Measurements from ENCODE around the gene PAPSS2. TPM values are rescaled to one million over a fixed set of nuclear protein-coding genes. Genes with fewer than 3 reads are reported as not detected.
"Not testable (repeated sequence)": the region's sequence is repeated elsewhere in the genome, so short reads cannot be mapped to it uniquely, and the experiment has no call there.

PAPSS2 gene
- total RNA-seq, 1 experiment from 2014 or later, result 22.1 TPM

GRCh38 chr10:87734987-87735827, 75.5 kb downstream of the PAPSS2 start:
- Mint-ChIP-seq H3K36me3 (peaks cover 5% of the 10 kb centered on the region; the same call in 1 of the 2 replicates), H3K9me3 (peaks cover 6% of the 10 kb centered on the region; the same call in 1 of the 2 replicates), H3K27me3 (ENCODE audit: low read depth) (no peaks in the 10 kb centered on the region), H3K4me3 (peak overlapping the region; percentile 53), H3K27ac (peak overlapping the region; percentile 69), H3K4me1 (peaks cover 18% of the 10 kb centered on the region)
- peak; percentile 77 for DNase-seq (ENCODE audit: low spot score)
- peak; percentile 96 for ATAC-seq
- ChIA-PET POLR2A (interaction anchor here (0.5 to 1.2 kb wide), 3 partner anchors 43 to 231 kb away, joined by 3 to 4 read pairs (median 3); partner anchors contain the start of gene MINPP1), CTCF (interaction anchor here (0.8 to 2.3 kb wide), 25 partner anchors 9 to 230 kb away, joined by 3 to 24 read pairs (median 4); partner anchors contain the start of genes MINPP1 and PAPSS2)
- TF ChIP-seq, protein P1, sequence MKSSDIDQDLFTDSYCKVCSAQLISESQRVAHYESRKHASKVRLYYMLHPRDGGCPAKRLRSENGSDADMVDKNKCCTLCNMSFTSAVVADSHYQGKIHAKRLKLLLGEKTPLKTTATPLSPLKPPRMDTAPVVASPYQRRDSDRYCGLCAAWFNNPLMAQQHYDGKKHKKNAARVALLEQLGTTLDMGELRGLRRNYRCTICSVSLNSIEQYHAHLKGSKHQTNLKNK (CRISPR knock-in tag; IDR thresholded peaks at IDR 0.05), result no peak
- TF ChIP-seq, protein P2, sequence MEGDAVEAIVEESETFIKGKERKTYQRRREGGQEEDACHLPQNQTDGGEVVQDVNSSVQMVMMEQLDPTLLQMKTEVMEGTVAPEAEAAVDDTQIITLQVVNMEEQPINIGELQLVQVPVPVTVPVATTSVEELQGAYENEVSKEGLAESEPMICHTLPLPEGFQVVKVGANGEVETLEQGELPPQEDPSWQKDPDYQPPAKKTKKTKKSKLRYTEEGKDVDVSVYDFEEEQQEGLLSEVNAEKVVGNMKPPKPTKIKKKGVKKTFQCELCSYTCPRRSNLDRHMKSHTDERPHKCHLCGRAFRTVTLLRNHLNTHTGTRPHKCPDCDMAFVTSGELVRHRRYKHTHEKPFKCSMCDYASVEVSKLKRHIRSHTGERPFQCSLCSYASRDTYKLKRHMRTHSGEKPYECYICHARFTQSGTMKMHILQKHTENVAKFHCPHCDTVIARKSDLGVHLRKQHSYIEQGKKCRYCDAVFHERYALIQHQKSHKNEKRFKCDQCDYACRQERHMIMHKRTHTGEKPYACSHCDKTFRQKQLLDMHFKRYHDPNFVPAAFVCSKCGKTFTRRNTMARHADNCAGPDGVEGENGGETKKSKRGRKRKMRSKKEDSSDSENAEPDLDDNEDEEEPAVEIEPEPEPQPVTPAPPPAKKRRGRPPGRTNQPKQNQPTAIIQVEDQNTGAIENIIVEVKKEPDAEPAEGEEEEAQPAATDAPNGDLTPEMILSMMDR (IDR thresholded peaks at IDR 0.05), result peak; percentile 82
- TF ChIP-seq, protein P3, sequence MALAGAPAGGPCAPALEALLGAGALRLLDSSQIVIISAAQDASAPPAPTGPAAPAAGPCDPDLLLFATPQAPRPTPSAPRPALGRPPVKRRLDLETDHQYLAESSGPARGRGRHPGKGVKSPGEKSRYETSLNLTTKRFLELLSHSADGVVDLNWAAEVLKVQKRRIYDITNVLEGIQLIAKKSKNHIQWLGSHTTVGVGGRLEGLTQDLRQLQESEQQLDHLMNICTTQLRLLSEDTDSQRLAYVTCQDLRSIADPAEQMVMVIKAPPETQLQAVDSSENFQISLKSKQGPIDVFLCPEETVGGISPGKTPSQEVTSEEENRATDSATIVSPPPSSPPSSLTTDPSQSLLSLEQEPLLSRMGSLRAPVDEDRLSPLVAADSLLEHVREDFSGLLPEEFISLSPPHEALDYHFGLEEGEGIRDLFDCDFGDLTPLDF (CRISPR knock-in tag; IDR thresholded peaks at IDR 0.05), result no peak
- no peak for TF ChIP-seq AFF4 (CRISPR knock-in tag; IDR thresholded peaks at IDR 0.05; ENCODE audit: borderline replicate concordance)
- no peak for TF ChIP-seq ETV6 (CRISPR knock-in tag; IDR thresholded peaks at IDR 0.05)
- no peak for TF ChIP-seq IRF2 (CRISPR knock-in tag; IDR thresholded peaks at IDR 0.05; ENCODE audit: borderline replicate concordance, low read depth)
- no peak for TF ChIP-seq TEAD1 (CRISPR knock-in tag; IDR thresholded peaks at IDR 0.05)
- TF ChIP-seq ZNF671 (CRISPR knock-in tag; IDR thresholded peaks at IDR 0.05), result no peak
- no peak for TF ChIP-seq GABPB1 (CRISPR knock-in tag; IDR thresholded peaks at IDR 0.05)

DNA sequence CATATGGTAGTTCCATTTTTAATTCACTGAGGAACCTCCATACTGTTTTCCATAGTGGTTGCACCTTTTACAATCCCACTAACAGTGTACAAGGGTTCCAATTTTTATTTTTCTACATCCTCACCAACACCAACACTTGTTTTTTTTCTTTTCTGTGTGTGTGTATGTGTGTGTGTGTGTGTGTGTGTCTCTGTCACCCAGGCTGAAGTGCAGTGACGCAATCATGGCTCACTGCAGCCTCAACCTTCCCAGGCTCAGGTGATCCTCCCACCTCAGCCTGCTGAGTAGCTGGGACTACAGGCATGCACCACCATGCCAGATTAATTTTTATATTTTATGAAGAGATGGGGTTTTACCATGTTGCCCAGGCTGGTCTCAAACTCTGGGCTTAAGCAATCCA, 78.6 kb downstream of the PAPSS2 start:
- DNase-seq (ENCODE audit: low spot score); H3K27me3 Mint-ChIP-seq (ENCODE audit: low read depth); ATAC-seq; H3K27ac Mint-ChIP-seq; CTCF ChIA-PET; H3K4me3 Mint-ChIP-seq; H3K36me3 Mint-ChIP-seq; H3K9me3 Mint-ChIP-seq; POLR2A ChIA-PET: not testable (repeated sequence)
- H3K4me1 Mint-ChIP-seq, result peaks cover 12% of the 10 kb centered on the region

DNA sequence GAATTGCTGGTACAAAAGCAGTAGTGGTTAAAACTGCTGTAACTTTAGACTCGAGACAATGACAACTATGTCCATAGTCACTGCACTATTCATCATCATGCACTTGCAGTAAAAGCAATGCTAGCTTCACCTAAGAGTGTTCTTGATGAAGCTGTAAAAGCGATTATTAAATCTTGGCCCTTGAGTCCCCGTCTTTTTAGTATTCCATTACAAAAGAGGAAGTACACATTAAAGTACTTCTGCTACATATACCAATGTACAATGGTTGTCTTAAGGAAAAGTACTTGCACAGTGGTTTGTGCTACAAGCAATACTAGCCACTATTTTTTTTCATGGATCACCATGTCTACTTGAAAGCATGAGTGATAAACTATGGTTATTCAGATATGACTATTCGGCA, 80.0 kb downstream of the PAPSS2 start:
- ATAC-seq (no peak), DNase-seq (ENCODE audit: low spot score) (no peak)
- Mint-ChIP-seq H3K27ac (no peak overlapping the region), H3K36me3 (peaks cover 14% of the 10 kb centered on the region), H3K4me3 (no peak overlapping the region), H3K9me3 (no peaks in the 10 kb centered on the region), H3K27me3 (ENCODE audit: low read depth) (no peaks in the 10 kb centered on the region), H3K4me1 (peaks cover 6% of the 10 kb centered on the region)
- POLR2A ChIA-PET, result no interaction called here
- CTCF ChIA-PET, result no interaction called here
- no peak for TF ChIP-seq SOX15 (CRISPR knock-in tag; IDR thresholded peaks at IDR 0.05)
- TF ChIP-seq TP53 (CRISPR knock-in tag; IDR thresholded peaks at IDR 0.05), result no peak
- TF ChIP-seq TCF7 (CRISPR knock-in tag; IDR thresholded peaks at IDR 0.05; ENCODE audit: low read depth), result no peak
- no peak for TF ChIP-seq GABPB1 (CRISPR knock-in tag; IDR thresholded peaks at IDR 0.05)
- TF ChIP-seq USF2 (CRISPR knock-in tag; IDR thresholded peaks at IDR 0.05), result no peak
- no peak for TF ChIP-seq SMAD3 (CRISPR knock-in tag; IDR thresholded peaks at IDR 0.05; ENCODE audit: borderline replicate concordance)
- TF ChIP-seq, protein P4, sequence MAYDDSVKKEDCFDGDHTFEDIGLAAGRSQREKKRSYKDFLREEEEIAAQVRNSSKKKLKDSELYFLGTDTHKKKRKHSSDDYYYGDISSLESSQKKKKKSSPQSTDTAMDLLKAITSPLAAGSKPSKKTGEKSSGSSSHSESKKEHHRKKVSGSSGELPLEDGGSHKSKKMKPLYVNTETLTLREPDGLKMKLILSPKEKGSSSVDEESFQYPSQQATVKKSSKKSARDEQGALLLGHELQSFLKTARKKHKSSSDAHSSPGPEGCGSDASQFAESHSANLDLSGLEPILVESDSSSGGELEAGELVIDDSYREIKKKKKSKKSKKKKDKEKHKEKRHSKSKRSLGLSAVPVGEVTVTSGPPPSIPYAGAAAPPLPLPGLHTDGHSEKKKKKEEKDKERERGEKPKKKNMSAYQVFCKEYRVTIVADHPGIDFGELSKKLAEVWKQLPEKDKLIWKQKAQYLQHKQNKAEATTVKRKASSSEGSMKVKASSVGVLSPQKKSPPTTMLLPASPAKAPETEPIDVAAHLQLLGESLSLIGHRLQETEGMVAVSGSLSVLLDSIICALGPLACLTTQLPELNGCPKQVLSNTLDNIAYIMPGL (CRISPR knock-in tag; IDR thresholded peaks at IDR 0.05), result no peak
- TF ChIP-seq ATF2 (CRISPR knock-in tag; IDR thresholded peaks at IDR 0.05; ENCODE audit: borderline replicate concordance, low read depth), result no peak

All from WTC11 (cell line).